SHP77 treated with DMSO at 0.1 percent for 48 hours (cell line): ENCODE data around the gene ARL10.

Experiments
- DNase-seq: peaks from one replicate; lab custom pipeline; 2025; lab: John Stamatoyannopoulos, UW

ARL10 gene

DNA sequence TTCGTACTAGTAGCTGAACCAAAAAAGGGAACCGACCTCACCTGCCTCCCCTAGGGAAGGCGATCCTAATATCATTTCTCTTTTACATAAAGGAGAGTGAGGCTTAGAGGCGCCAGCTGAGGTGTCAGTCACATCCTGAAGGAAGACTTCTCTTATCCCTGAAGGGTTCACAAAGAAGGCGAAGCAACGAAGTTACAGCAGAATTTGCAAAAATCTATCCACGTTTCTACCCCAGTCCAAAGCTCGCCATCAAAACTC lies 3.1 kb upstream of the ARL10 start:
- no peak for DNase-seq

DNA sequence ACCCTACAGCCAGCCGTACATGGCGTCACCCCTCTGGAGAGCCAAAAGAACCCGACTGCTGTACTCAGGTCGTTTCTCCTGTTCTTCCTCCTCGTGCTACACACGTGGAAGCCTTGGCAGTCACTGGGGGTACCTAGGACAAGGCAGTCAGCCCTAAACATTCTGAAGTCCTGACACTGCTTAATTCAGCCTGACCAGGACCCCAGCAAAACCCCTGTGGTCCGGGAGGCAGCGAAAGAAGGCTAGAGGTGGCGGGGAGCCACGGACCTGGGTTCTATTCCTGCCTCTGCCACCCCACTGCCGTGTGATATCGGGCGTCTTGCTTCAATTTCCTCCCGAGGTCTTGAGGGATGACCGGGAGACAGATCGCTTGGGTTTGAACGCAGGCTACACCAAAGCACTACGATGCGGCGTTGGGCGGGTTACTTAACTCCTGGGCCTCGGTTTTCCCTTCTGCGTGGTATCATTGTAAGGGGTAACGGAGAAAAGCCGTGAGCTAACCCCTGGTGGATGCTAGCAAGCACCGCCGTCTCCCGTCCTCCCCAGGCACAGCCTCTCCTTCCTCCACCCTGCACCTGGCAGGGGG lies 429 bp upstream of the ARL10 start:
- no peak for DNase-seq

DNA sequence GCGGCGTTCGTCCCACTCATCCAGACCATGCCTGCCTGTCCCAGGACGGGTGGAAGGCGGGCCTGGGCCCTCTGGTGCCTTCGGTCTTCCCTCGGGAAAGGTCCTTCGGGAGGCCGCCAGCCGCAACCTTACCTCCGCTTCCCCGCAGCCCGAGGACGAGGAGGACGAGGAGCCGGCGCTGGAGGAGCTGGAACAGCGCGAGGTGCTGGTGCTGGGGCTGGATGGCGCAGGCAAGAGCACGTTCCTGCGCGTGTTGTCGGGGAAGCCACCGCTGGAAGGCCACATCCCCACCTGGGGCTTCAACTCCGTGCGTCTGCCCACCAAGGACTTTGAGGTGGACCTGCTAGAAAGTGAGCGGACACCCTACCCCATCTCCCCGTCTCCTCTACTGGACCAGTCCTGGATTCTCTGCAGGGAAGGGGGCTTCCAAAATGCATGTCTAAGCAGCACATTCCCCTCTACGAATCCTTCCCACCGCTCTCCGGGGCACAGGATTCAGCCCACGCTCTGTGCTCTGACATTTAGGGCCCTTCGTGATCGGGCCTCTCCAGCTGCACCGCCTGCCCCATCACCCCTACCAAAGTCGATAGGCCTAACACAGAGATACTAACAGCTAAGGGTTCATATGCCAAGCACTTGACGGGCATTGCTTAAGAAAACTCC lies 1.1 kb downstream of the ARL10 start:
- no peak for DNase-seq

DNA sequence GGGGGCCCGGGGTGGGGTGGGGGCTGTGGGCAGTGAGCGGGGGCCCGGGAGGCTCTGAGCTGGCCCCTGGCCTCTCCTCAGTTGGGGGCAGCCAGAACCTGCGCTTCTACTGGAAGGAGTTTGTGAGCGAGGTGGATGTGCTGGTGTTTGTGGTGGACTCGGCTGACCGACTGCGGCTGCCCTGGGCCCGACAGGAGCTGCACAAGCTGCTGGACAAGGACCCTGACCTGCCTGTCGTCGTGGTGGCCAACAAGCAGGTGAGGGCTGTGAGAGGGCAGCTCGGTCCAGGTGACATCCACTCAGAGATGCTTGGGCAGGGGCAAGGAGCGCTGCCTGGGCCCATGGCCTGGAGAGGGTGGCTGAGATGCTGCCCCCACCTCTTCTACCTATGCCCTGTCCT lies 3.4 kb downstream of the ARL10 start:
- no peak for DNase-seq

DNA sequence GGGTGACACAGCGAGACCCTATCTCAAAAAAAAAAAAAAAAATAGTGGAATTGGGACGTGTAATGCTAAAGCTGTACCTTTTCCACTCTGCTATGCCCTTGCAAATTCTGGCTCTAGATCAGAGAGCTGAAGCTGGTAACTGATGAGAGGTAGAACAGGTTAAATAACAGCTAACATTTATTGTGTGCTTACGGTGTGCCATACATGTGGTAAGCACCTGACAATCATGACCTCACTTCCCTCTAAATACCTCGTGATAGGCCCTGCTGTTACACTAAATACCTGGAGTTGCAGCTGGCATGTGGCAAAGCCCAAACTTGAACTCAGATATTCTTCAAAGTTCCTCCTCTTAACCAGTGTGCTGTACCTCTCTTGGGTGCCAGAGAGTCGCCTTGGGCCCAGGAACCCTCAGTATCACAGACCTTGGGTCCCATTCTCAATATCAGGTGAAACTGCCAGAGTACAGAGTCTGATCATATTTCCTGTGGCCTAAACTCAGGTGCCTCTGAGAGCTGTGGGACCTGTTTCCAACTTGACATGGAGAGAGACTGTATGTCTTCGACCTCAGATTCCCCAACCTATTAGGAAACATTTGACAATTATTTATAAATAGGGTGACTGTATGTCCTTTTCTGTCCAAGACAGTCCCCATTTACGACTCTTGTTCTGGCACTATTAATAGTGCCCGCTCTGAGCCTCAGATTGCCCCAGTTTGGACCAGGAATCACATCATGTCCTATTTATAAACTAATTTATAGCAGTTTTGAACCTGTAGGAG lies 4.8 kb downstream of the ARL10 start:
- DNase-seq = no peak

DNA sequence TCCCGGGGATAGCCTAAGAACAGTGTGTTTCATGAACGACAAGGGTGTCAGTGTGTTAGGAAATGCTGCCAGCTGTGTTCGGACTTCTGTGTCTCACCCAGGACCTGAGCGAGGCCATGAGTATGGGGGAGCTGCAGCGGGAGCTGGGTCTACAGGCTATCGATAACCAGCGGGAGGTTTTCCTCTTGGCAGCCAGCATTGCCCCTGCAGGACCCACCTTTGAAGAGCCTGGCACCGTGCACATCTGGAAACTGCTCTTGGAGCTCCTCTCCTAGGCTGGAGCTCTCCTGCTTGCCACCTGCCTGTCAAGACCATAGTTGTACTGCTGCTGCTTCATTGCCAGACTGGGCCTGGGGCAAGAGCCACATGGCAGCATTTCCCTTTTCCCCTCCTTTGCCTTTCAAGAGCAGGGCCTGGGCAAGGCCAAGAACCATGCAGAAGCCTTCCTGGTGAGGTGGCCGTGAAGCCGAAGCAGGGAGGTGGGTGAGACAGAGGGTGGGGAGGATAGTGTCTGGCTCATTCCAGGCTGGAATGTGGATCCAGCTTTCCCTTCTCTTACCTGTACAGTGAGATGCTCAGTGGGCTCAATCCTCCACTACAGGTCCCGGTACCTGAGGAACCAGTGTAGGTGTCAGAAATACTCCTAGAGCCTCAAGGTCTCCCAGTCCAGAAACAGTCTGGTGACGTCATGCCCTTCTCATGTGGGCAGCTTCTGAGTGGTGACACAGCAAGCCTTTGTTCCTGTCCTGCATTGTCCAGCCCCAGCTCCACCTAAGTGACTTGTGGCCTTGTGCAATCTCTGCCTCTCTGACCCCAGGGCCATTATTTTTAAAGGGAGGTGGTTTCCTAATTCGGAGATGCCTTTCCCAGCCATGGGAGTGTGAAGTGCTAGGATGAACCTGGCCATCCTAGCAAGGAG lies 6.6 kb downstream of the ARL10 start:
- DNase-seq = no peak

DNA sequence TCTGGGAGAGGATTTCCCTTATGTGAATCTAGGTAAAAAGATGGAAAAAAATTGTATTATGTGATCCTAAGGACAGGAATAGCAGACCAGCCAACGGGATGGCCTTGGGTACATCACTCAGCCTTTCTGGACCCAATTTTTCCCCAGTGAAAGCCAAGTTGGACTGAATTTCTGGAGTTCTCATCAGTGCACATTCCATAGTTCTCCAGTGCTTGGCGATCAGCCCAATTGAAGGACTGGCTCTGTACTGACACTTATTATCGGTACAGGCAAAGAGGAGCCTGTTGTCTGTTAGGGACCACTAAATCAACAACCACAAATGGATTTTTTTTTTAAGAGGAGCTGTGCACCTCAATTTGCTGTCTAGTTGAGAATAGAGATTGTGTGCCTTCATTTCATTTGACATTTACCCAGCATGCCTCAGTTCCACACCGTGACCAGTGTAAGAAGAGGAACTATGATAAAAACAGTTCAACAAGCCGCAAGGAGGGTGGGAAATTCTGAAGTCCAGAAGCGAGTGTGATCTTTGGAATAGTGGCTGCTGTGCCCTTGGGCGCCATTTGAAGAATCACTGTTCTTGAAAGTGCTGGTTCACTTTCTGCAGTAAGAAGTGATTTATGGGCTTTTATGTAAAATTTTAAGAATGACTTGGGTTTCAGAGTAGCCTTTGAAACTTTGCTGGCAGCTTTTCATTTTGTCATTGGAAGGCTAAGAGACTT lies 8.0 kb downstream of the ARL10 start:
- DNase-seq = no peak

DNA sequence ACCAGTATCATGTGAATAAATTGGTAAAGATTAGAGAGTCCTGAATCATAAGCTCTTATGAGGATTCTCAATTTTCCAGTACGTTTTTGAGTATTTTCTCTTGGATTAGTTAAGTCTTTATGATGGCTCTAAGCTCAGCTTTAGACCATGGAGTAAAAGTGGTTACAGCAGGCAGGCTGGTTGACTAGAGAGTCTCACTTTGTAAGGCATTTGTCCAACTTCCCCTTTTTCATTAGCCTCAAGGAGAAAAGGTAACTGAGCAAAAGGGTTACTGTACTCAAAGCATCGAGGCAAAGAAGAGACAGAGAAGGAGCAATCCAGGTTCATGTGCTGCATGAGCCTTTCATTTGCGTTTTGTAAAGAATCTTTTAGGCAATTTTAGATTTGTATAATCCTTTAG lies 14.6 kb downstream of the ARL10 start:
- DNase-seq = no peak

DNA sequence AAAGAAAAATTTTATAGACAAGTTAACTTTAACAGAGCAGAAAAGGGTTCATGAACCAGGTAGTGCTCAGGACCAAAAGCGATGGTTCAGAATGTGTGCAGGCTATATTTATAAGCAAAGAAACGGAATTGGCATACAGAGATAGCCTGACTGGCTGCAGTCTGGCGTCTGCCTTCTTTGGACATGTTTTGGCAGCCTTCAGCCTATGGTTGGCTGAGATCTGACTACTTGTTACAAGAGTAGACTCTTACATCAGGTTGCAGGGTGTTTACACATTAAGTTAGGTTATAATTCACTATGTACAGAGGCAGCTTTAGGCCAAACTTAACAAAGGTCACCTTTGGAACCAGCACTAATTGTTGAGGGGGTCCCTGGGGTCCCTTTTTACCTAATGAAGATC lies 16.1 kb downstream of the ARL10 start:
- DNase-seq = no peak

DNA sequence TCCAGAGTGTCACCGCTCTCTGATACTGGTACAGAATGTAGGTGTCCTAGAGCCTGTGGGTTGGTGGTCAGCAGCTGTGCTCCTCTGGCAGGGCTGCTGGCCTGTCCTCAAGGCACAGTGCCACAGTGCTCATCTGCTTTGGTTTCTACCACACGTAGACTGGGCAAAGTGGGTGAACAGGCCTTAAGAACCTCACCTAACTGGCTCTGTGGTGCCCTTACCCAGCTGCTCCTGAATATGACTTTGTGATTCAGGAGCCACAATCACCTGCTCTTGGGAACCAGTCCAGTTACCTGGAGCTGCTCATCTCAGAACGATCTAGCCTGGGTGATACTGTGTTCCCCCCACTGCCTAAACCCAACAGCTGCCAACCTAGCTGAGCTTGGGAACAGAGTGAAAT lies 16.7 kb downstream of the ARL10 start:
- DNase-seq = no peak

DNA sequence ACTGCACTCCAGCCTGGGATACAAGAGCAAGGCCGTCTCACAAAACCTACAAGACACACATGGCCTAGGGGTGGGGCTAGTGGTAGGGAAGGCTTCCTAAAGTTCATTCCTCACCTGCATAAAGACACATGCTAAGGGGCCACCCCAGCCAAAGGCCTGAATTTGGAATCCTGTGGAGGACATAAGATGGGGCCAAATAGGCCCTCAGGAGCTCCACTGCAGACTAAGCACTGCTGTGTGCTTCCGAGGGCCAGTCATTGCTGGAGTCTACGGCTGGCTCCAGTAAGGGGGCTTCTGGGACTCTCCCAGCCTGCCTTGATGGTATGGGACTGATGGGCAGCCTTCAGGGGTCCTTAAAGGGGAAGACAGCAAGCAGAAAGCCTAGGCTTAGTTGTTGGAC lies 17.4 kb downstream of the ARL10 start:
- DNase-seq = no peak

DNA sequence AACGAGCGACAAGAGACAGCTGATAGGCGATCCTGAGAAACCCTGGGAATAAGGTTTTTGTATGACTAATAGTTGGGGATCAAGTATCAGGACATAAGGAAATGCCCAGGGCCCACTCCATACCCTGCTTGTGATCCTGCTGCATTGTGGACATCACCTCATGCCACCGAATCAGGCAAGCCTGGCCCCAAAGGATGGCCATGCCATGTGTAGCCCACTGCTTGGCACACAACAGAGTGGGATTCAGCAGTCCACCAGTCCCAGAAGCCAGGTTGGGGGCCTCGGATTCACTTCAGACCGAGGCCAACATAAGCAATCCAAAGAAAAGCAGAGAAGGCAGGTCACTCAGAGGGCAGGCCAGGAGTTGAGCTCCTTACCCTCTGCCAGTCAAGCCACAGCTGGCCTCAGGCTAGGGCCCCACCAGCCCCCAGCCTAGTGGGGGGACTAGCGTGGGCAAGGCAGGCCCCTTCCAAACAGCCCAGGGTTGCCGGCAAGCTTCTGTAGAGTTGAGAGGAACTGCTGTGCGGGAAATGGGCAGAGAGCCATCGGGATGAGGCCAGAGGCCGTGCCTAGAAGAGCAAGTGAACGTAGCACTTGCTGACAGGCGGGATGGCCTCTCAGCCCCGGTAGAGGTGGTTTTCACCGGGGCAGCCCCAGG lies 18.1 kb downstream of the ARL10 start:
- DNase-seq = no peak

DNA sequence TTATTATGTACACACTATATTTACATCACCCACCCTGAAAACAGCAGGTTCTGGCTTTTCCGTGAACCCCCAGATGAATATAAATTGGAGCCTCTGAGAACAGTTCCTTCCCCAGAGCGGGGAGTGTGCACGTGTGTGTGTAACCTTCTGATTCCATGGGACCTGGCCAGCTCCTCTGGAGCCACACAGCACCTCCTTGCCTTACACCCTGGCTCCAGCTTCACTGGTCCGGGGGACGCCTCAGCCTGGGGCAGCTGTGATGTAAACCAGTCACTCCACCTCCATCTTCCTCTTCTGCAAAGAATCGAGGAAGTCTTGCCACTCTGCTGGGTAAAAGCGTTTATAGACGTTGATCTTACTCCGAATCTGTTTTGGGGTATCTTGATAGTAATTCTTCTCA lies 18.7 kb downstream of the ARL10 start:
- no peak for DNase-seq

DNA sequence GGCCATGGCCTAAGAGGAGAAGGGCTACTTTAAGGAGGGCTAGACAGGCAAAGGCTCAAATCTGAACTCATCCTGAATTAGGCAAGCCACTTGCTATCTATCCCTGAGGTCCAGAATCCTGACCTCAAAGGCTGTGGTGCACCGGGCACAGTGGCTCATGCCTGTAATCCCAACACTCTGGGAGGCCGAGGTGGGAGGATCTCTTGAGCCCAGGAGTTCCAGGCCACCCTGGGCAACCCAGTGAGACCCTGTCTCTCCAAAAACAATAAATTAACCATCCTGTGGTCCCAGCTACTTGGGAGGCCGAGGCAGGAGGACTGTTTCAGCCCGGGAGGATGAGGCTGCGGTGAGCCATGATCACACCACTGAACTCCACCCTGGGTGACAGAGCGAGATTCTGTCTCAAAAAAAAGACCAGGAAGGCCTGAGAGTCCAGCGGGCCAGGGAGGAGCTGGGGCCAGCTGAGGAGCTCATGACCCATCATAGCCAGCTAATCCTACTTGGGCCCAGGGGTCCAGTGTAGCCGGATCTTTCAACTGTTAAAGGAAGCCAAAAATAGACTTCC lies 19.2 kb downstream of the ARL10 start:
- no peak for DNase-seq

DNA sequence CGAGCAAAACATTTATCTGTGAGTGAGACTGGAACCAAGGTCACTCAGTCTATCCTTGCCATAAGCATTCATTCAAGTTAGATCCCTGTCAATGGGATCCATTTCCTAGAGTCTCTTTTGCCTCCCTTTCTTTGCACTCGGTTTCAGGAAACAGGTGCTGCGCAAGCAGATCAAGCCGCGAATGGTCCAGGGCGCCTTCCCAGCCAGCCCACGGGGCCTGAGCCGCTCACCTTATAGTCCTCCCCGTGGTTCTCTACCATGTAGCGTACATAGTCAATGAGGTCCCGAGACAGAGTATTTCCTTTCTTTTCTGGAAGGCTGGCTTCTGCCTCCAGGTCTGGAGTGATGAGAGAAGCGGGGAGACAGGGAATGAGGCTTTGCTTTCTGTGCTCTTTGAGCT lies 19.7 kb downstream of the ARL10 start:
- DNase-seq = no peak

DNA sequence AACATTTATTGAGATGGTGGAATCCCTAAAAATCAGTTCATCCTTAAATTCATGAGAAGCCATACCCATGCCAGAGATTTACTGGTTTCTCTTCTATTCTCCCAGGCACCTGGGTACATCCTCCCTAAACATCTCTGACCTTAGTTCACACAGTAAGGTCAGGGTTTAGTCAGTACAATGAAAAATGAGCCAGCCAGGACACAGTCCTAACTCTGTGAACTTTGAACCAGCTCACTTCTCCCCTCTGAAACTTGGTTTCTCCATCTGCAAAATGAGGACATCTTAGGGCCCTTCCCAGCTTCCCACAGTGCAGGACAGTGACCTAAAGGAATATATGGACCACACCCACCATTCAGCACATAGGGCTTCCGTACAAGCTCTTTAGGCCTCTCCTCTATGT lies 21.2 kb downstream of the ARL10 start:
- no peak for DNase-seq

DNA sequence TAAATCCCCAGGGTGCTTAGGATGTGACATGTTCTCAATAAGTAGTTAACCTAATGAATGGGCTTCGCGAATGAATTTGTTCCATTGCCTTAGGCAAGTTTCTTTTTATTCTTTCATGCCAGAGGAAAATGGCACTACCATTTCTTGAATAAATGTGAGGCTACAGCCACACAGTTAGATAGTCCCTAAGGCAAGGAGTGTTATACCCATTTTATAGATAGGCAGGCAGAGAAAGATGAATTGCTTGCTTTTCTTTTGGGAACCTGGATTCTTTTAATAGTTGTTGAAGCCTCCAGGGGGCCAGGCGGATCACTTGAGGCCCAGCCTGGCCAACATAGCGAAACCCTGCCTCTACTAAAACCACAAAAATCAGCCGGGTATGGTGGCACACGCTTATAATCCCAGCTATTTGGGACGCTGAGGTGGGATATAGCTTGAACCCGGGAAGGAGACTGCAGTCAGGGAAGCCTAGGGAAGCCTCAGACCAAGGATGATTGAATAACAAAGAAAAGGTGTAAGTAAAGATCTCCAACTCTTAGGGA lies 22.2 kb downstream of the ARL10 start:
- no peak for DNase-seq

DNA sequence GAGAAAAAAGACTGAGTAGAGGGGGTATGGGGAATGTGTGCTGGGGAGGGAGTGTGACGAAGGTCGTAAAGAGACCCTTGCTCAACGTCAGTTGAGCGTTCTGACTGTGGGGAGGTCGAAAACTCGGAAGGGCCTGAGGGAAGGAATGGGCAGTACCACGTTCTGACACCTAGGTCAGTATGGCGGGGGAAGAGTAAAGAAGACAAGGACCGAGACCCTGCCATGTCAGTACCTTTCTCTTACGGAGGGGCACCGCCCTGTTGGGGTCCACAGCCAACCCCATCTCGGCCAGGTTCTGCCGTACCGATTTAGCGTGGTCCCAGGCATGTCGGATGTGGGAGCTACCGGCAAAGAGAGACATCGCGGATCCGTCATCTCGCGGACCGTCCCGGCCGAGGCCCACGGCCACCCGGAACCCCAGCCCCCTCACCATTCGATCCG lies 22.7 kb downstream of the ARL10 start:
- no peak for DNase-seq

DNA sequence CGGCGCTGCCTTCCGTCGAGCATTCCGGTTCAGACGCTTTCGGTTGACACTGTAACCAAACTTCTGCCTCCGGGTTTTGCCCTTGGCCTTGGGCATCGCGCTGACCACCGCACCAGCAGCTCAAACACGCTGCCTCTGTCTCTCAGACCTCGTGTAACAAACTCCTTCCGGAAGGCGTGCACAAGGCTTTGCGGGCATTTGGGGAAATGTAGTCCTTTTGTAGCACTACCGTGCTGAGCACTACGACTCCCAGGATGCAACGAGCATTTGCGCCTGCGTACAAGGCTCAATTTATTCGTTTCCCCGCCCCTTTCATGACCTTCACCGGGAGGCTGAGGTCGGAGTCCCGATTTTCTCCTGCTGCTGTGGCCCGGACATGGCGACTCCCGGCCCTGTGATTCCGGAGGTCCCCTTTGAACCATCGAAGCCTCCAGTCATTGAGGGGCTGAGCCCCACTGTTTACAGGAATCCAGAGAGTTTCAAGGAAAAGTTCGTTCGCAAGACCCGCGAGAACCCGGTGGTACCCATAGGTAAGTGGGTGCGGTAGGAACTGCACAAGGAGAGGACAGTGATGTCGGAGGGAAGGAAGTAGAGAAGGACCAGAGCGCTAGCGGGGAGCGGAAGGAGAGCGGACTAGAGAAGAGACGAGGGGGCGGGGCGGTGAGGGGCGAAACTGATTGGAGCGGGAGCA lies 23.3 kb downstream of the ARL10 start, which contains the start of the genes HIGD2A and NOP16:
Gene HIGD2A, plus strand, starts transcription at position 308 of the 691 bp plus-strand sequence. Its CDS starts 69 bp downstream, at position 377.
Gene NOP16, minus strand, starts transcription at position 155 of the 691 bp plus-strand sequence. Its CDS starts 59 bp downstream, at position 96.
- peak; percentile 97 for DNase-seq
